Embryonic facial prominence (tissue), 1 donor: ENCODE results near the gene EPB41.
"Not testable (repeated sequence)": the region's sequence is repeated elsewhere in the genome, so short reads cannot be mapped to it uniquely, and the experiment has no call there.

Experiments used
- DNase-seq: peaks from one replicate; pipeline ENCODE4 v3.0.0-alpha.2; 2016; ENCODE audit errors: extremely low spot score

Gene EPB41

DNA sequence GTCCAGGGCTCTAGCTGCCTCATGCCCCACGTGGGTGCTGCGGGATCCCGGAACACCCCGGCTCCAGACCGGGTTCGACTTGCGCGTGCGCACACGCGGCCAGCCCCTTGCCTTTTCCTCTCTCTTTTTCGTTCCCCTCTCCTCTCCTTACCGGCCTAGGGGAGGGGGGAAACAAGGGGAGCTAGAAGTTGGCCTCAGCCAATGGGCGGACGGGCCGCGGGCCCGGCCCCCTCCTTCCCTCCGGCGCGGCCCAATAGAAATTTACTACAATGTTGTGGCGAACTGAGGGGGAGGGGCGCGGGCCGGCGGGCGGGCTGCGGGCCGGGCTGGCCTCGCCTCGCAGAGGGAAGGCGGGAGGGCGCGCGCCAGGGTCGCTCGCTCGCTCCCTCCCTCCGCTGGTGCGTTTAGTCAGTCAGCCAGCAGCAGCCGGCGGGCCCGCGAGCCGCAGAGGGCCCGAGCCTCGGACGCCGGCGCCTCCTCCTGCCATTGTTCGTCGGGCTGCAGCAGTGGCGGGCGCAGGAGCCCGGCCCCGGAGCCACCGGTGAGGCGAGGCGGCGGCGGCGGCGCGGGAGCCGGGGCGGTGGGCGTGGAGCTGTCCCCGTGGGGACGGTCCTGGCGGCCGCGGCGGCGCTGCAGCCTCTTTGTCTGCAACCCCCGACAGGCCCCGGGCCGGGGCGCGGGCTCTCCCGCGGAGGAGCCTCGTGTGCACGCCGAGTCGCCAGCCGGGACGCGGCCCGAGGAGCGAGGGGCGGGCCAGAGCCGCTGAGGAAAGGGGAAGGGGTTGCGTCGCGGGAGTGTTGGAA is at the start of gene EPB41:
EPB41 (plus strand) TSS at position 342 of the 803 bp plus-strand sequence. CDS start 72,869 bp downstream, outside the sequence.
- DNase-seq = peak; percentile 96

DNA sequence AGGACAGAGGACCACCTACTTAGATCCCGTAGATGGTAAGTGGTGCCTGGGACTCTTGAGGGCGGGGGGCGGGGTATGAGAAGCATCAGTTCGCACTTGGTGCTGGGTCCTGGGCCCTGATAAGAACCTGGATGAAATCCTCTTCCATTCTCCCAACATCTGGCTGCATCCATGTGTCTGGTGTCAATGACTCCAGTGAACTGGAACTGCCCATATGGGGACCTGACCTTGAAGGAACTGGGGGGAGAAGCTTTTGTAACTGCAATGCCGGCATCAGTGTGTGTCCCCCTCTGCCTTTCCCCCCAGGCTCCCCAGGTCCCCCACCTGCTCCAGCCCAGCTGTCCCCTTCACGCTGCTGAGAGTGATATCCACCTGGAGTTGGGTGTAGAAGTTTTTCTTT is 49.7 kb upstream of the EPB41 start:
- no peak for DNase-seq

DNA sequence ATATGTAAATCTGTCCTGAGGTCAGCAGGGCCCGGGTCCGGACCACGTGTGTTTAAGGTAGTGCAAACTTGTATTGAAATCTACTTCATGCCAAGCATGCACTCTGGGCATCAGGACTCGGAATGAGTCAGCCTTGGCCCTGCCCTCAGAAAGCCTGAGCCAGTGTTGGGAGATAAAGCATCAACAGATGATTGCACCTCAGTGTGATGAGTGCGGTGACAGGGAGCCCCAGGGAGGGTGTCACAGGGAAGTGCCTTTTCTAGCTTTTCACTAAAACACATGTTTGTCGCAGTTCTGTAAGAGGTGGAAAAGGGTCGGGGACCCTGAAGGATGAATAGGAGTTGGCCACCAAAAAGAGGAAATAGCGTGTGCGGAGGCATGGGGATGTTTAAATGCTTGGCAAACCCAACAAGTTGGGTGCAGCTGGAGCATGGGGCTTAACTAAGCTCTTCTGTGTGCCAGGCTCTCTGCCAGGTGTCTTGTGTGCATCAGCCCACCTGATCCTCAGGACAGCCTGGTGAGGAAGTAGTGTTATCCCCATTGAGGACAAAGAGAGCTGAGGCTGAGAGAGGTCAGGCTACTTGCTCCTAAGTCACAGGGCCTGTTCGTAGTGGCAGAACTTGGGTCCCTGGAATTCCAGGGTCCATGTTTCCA is 48.2 kb upstream of the EPB41 start:
- DNase-seq = no peak

DNA sequence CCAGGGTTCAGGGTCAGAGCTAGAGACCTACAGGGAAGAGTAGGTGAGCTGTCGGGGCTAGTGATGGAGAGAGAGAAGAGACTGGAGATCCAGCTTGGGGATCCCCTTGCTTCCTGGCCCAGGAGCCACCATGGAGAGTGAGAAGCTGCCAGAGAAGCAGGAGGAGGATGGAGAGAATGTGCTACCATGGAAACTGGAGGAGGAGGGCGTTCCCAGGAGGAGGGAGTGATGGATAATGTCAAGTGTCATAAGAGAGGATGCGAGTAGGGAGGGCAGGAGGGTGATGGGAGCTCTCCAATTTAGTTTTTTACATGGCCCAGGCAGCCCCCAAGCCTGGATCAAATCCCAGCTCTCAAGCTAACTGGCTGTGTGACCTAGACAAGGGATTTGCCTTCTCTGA is 46.5 kb upstream of the EPB41 start:
- DNase-seq = no peak

DNA sequence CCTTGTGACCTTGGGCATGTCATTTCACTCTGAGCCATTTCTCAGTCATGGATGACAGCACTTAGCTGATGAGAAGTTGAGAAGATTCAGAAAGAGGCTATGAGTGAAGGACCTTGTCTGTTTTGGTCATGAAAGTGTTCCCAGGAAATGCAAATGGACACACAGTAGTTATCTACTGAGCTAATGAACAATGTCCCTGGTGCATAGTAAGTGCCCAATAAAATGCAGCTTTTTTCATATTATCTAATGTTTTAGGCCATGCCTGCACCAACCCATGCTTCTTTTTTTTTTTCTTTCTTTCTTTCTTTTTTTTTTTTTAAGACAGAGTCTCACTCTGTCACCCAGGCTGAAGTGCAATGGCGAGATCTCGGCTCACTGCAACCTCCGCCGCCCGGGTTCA is 44.4 kb upstream of the EPB41 start:
- DNase-seq = no peak

DNA sequence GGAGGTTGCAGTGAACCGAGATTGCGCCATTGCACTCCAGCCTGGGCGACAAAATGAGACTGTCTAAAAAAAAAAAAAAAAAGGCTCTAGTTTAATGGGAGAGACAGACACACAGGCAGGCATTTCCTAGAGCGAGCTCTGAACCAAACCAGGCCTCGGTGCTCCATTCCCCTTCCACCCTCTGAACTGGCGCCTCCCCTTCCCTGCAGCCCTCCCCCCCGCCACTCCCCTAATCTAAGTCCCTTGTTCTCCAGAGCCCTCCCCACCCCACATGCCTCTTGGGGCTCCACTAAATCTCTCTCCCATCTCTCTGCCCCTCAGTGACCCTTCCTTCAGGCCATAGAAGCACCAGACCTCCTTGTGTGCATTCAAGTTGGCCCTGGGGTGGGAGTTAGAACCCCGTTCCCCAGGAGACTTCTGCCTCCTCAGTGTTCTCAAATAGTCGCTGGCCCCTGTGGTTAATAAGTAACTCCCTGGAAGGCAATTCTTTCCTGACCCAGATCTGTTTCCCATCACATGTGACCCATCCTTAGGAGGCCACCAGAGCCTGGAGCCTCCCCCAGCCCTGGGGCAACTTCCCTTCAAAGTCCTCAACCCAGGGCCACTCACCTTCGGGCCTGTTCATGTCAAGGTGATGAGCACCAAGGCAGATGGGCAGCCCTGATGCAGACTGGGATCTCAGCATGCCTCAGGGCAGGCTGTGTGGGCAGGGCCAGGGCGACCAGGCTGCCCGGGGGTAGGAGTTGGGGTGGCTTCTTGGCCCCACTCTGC is 42.6 kb upstream of the EPB41 start:
- DNase-seq = no peak

DNA sequence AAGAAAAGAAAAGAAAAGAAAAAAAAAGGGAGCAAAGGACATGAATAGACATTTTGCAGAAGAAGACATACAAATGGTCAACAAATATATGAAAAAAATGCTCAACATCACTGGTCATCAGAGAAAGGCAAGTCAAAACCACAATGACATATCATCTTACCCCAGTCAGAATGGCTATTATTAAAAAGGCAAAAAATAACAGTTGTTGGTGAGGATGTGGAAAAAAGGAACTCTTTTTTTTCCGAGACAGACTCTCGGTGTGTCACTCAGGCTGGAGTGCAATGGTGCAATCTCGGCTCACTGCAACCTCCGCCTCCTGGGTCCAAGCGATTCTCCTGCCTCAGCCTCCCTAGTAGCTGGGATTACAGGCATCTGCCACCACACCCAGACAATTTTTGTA is 39.2 kb upstream of the EPB41 start:
- not testable (repeated sequence) for DNase-seq

DNA sequence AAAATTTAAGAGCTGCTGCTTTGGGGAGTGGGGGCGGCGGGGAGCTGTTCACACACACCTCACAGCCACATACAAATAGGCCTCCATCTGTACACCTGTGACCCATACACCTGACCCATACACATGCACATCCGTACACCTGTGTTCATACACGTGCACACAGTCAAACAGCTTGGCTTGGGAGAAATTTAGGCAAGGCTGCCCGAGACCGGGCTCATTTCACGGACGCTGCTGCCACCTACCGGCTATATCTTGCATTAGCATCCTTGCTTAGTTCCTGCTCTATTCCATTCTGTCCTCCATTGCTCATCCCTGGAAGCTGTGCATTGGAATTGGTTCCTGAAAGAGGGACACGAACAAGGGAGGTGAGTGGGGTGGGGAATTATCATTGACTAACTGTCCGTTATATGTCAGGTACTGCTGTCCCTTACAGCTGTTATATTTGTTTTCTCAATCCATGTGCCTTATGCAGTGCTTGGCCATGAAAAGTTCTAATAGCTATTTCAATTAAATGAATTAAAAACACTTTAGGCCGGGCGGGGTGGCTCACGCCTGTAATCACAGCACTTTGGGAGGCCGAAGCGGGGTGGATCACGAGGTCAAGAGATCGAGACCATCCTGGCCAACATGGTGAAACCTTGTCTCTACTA is 37.1 kb upstream of the EPB41 start:
- DNase-seq = peak; percentile 53

DNA sequence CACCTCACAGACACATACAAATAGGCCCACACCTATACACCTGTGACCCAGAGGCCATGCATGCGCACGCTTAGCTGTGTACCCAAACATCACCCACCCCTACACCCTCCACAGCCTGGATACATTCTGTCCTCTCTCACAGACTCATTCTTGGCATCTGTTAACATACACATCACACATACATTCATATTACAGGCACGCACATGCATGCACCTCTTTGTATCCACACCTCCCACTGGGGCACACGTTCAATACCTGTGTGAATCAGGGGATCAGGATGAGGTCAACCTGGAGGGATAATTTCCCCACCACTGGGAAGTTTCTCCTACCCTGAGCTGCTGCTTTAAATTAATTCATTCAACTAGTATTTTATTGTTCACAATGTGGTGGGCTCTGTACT is 35.6 kb upstream of the EPB41 start:
- DNase-seq = no peak

DNA sequence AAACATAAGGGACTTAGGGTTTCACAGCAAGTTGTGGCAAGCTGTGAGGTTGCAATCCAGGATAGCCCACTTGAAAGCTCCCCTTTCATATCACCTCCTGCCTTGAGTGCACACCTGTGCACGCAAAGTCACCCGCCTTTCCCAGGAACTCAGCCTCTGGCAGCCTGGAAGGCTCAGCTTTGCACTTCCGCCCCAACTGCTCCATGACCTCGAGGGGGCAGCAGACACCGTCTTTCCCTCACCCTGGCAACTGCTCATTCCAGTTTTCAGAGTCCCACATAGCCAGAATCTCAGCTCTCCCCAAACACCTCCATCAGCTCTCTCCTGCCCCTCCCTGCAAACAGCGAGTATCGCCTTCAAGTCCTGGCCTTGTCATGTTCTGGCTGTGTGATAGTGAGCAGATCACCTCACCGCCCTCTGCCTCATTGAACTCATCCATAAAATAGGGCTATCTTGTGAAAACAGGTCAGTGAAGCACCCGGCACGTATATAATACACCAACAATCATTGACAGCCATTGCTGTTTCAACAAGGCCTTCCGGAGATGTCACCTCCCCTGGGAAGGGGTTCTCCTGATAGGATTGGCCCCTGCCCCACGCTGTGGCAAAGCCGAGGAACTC is 32.2 kb upstream of the EPB41 start:
- peak; percentile 83 for DNase-seq

DNA sequence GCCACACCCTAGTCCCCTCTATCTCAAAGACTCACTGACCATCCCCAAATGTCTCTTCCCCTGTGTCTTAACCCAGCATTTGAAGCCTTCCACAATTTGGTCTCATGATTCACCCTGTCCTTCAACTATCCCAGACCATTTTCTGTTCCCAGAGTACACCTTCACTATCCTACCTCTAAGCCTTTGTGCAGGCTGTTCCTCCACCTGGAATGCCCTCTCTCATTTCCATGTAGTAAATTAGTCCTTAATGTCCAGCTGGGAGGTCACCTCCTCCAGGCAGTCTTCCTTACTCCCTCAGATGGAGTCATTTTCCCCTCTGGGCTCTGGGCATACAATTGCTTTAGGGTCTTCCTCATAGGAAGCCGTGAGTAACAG is 31.1 kb upstream of the EPB41 start:
- DNase-seq = no peak

DNA sequence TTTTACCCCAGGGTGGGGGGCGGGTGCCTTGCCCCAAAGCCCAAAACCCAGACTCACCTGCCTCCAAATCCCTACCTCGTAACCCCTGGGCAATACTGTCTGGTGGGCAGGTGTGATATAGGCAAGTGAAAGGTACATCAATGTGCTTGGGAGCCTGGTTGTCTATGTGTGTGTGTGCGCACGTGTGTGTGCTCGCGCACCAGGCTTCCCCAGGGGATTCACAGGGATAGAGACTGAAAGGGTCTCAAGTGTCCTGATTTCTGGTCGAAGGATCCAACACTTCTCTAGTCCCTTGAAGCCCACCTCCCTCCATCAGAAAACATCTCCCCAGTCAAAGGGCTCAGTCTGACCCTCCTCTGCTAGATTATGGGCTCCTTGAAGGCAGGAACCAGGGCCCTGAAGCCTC is 28.9 kb upstream of the EPB41 start:
- DNase-seq = no peak

DNA sequence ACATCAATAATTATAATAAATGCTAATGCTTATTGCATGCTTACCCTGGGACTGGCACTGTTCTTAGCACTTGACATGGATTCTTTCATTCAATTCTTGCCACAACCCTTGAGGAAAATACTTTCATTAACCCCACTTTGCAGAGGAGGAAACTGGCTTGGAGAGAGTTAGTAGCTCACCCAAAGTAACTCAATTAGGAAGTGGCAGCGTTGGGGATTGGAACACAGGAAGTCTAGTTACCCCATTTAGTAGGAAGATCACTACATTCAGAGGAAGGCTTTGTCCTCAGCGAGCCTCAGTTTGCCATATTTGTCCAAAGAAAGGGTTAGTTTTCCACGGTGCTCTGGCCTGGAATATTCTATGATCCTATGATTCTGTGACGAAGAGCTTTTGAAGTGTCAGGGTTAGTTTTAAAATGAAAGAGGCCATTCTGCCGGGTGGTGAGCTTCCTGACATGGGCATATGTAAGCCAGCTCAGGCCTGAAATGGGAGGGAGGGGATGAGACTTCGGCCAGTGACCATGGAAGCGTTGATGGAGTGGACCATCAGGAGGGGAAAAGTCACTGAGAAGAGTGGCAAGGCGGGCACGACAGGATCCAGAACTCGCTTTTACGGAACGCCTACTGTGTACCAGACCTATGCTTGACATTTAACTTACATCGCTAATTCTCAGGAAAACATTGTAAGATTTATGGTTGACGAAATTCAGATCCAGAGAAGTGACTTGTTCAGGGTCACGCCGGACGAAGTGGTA is 28.2 kb upstream of the EPB41 start:
- DNase-seq = no peak

DNA sequence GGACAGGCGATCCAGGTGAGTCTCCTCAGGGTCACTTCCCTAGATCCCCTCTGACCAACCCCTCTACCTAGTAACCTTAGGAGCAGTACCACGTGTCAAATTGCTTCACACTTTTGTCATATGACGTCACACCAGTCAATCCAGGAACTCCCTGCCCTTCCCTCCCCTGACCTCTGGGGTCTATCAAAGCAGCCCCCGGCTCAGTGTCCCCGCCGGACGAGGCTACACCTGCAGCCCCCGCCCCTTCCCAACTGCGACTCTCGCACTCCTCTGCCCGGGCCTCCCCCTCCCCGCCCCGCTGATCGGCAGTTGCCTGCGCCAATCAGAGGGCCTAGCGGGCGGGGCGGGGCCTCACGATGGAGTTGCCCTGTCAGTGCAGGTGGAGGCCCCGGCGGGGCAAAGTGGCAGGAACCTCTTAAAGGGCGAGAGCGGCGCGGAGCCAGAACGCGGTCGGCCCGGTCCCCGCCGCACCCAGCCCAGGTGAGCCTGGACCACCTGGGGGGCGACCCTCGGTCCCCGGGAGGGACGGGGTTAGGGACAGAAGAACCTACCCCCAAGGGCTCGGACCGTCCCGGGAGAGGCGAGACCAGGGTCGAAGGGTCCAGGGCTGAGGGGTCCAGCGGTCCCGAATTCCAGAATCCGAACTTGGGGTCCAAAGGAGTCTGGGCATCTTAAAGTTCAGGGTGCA is 27.5 kb upstream of the EPB41 start:
- DNase-seq = peak; percentile 39

DNA sequence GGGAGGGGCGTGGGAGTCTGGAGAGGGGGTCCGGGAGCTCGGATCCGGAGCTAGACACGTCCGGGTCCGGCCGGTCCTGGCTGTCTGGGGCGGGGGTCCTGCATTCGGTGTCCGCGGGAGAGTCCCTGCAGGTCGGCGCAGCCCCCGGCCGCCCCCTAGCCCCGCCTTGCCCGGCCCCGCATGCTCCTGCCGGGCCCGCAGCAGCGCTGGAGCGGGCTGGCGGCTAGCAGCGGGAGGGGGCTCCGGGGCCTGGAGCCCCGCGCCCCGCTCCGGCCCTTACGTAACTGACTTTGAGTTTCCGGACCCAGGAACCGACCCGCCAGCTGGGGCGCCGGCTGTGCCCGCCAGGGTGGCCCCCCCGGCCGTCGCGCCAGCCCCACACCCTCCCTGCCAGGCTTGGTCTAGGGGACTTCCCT is 26.9 kb upstream of the EPB41 start:
- DNase-seq = no peak

DNA sequence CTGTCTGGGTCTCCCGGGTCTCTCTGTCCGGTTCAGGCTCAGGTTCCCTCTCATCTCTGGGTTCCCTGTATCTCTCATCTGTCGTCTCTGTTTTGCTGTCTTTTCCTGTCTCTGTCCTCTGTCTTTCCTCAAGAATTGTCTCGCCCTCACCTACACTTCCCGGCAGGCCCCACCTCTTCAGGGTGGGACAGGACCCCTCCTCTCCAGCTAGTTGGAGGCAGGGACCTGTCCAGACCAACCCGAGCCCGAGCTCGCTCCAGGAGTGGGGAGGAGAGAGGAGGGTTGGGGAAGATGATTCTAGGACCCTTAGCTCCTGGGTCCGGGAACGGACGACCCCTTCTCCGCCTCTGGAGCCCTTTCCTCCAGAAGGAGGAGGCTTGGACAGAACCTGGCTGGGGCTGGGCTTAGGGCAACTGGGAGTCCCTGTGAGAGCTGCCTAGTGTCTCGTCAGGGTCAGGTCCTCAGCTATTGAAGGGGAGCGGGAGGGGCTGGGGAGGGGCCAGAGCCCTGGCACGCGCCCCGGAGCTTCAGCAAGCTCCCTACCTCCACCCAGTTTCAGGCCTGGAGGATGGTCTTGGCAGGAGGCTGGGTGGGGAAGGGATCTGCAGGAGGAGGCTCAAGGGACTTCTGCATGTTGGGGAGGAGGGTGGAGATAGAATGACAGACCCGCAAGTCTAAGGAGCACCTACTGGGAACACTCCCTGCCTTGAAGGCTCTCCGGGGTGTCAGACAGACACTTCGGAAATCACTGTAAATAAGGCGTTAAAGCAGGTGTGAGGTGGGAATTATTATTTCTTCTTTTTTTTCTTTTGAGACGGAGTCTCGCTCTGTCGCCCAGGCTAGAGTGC is 26.3 kb upstream of the EPB41 start:
- no peak for DNase-seq

DNA sequence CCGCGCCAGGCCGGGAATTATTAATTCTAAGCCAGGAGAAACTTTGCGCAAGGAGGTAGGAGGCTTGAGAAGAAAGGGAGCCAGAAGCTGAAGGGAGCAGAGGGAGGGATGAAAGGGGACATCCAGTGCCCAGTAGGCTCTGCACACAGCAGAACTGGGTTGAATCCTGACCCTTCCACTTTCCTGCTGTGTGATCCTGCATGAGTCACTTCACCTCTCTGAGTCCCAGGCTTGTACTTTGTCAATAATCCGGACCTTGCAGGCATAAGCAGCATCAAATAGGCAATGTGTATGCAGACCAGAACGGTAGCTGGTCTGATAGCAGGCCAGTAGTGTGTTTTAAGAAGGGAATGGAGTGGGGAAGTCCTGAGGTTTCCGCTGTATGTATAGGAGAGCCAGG is 25.5 kb upstream of the EPB41 start:
- DNase-seq = no peak

DNA sequence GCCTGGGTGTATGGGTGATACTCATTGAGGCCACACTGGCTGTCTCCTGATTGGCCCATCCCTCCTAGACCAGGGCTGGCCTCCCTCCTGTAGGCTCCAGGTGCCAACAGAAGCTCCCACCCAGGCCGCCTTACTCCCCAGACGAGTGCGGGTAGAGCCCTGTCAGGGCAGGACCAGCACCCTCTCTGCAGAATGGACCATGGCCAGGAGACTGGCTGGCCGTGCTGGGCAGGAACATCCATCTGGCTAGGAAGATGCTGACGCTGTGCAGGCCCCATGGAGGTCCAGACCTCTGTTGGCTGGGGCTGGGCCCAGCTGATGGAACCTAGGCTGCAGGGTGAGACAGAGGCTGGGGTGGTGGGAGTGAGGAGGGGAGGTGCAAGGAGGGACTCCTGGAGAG is 25.0 kb upstream of the EPB41 start:
- no peak for DNase-seq

DNA sequence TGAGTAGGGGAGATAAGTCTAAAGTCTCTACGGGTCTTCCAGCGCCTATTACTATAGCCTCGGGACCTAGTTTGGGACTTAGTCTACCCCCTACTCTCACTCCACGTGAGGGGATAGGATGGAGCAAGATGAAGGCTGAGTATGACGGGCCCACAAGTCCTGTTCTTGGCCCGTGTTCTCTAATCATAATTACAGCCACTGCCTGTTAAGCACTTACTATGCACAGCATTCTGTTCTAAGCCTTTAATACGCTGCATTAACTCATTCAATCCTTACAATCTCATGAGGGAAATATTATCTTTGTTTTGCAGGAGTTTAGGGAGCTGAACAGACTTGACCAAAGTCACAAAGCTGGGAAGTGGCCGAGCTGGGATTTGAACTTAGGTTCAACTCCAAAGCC is 23.9 kb upstream of the EPB41 start:
- no peak for DNase-seq
